Astrocyte of the cerebellum (primary cell): ENCODE results near the gene KCND2.

Source experiments
- DNase-seq: peaks from one replicate; pipeline ENCODE4 v3.0.0-alpha.2; 2011; ENCODE audit warnings: low read depth
- H3K4me3 ChIP-seq: 2 replicates; pipeline ENCODE4 v1.5.1; 2011; ENCODE audit warnings: mild to moderate bottlenecking, low read depth, low read length, moderate library complexity
- CTCF ChIP-seq: IDR thresholded peaks from 2 replicates; pipeline ENCODE4 v1.5.1; 2012; ENCODE audit warnings: low read length, low read depth, moderate library complexity, mild to moderate bottlenecking; ENCODE audit errors: missing control alignments
- in situ Hi-C: cut with HindIII; loops from 2 replicates; pipeline ENCODE4 v1.10.0; 2017; ENCODE audit warnings: low sequenced_read_pairs

The KCND2 gene

GRCh38 chr7:120724448-120724847 is 451.5 kb downstream of the KCND2 start:
- in situ Hi-C loops: no loop called here
- DNase-seq: no peak
- TF ChIP-seq CTCF: no peak
- no peak overlapping the region for H3K4me3 ChIP-seq

GRCh38 chr7:120724955-120725354 is 452.0 kb downstream of the KCND2 start:
- in situ Hi-C loops: no loop called here
- no peak for TF ChIP-seq CTCF
- H3K4me3 ChIP-seq: no peak overlapping the region
- DNase-seq: no peak

- no peak overlapping the region for H3K4me3 ChIP-seq
- in situ Hi-C loops: no loop called here
- peak; percentile 50 for TF ChIP-seq CTCF
- DNase-seq: peak; percentile 19
Observed at GRCh38 chr7:120725376-120726039, 452.5 kb downstream of the KCND2 start.

- no peak overlapping the region for H3K4me3 ChIP-seq
- DNase-seq: no peak
- no peak for TF ChIP-seq CTCF
- in situ Hi-C loops: no loop called here
Observed at GRCh38 chr7:120729245-120729644, 456.3 kb downstream of the KCND2 start.

- in situ Hi-C loops: no loop called here
- no peak for TF ChIP-seq CTCF
- H3K4me3 ChIP-seq: no peak overlapping the region
- DNase-seq: no peak
Observed at GRCh38 chr7:120731271-120731670, 458.3 kb downstream of the KCND2 start.

- no peak overlapping the region for H3K4me3 ChIP-seq
- in situ Hi-C loops: no loop called here
- no peak for DNase-seq
- no peak for TF ChIP-seq CTCF
Observed at GRCh38 chr7:120732256-120732655, 459.3 kb downstream of the KCND2 start.

GRCh38 chr7:120733143-120733542 is 460.2 kb downstream of the KCND2 start:
- DNase-seq: no peak
- in situ Hi-C loops: no loop called here
- TF ChIP-seq CTCF: peak; percentile 7
- H3K4me3 ChIP-seq: no peak overlapping the region
